Thymus (tissue), 11 donors: ENCODE measurements around the gene TMED4. TPM values are rescaled to one million over a fixed set of nuclear protein-coding genes. Genes with fewer than 3 reads are reported as not detected.

ENCODE experiments used
- DNase-seq, 9 donors: peaks; one replicate each; pipeline ENCODE4 v3.0.0-alpha.2; 2013; ENCODE audit warnings: low spot score in 9 of 9, low read depth in 6 of 9, missing footprints in 1 of 9
- H3K27ac ChIP-seq, 2 donors: one replicate each; pipeline ENCODE4 v1.5.1; 2013; ENCODE audit warnings: control low read depth in 1 of 2, low read depth in 1 of 2, low read length in 1 of 2, mild to moderate bottlenecking in 1 of 2, moderate library complexity in 1 of 2
- H3K27me3 ChIP-seq, 2 donors: one replicate each; pipeline ENCODE4 v1.5.1; 2013; ENCODE audit warnings: low read length in 1 of 2; ENCODE audit not compliant: control insufficient read depth in 2 of 2, insufficient read depth in 1 of 2
- H3K36me3 ChIP-seq, 2 donors: one replicate each; pipeline ENCODE4 v1.5.1; 2013; ENCODE audit warnings: low read length in 1 of 2, mild to moderate bottlenecking in 1 of 2, moderate library complexity in 1 of 2; ENCODE audit not compliant: control insufficient read depth in 2 of 2, insufficient read depth in 2 of 2
- H3K4me1 ChIP-seq, 2 donors: one replicate each; pipeline ENCODE4 v1.5.1; 2013; ENCODE audit warnings: low read length in 2 of 2; ENCODE audit not compliant: control insufficient read depth in 2 of 2, insufficient read depth in 2 of 2
- H3K4me3 ChIP-seq, 2 donors: one replicate each; pipeline ENCODE4 v1.5.1; 2013; ENCODE audit warnings: low read length in 2 of 2, control low read depth in 1 of 2, mild to moderate bottlenecking in 1 of 2
- H3K9me3 ChIP-seq, 2 donors: one replicate each; pipeline ENCODE4 v1.5.1; 2013; ENCODE audit warnings: low read length in 1 of 2, mild to moderate bottlenecking in 1 of 2; ENCODE audit not compliant: control insufficient read depth in 2 of 2, insufficient read depth in 1 of 2
- WGBS: extraction: QIAGEN DNeasy Blood & Tissue Kit; methylation state at CpG from one replicate; pipeline ENCODE4 v1.1.7; 2013; 5-methylcytosine and 5-hydroxymethylcytosine counted together
- polyA plus RNA-seq: library from polyadenylated mRNA; stranded (reverse); fragments of 200-250 nt; gene quantifications from one replicate; pipeline ENCODE4 v1.2.3, GENCODE V29; 2013
- total RNA-seq: library from RNA; stranded (reverse); fragments of 120-200 nt; gene quantifications from one replicate; pipeline ENCODE4 v1.2.4, GENCODE V29; 2013
- donor health status: healthy.

The TMED4 gene
- total and polyA plus RNA-seq, 2 donors = 46.9 to 57.6 TPM

DNA sequence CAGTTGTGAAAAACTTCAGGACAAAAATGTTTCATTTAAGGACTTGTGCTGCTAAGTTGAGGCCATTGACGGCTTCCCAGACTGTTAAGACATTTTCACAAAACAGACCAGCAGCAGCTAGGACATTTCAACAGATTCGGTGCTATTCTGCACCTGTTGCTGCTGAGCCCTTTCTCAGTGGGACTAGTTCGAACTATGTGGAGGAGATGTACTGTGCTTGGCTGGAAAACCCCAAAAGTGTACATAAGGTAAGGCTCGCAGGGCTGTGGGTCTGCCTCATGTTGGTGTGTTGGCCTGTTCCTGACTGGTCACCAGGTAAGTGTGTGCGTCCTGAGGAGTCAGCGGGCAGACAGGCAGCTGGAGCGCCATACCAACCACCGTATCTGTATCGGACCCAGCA is 42.3 kb upstream of the TMED4 start:
- 97% methylated on average over 9 of the region's 9 CpGs for WGBS
- DNase-seq = no peak
- Histone ChIP-seq H3K27me3 (no peaks in the 10 kb centered on the region), H3K36me3 (peaks cover 28% of the 10 kb centered on the region in 2 donors), H3K4me1 (peaks cover 0 to 3% of the 10 kb centered on the region in 2 donors), H3K9me3 (no peaks in the 10 kb centered on the region), H3K4me3 (no peak overlapping the region), H3K27ac (no peak overlapping the region)

DNA sequence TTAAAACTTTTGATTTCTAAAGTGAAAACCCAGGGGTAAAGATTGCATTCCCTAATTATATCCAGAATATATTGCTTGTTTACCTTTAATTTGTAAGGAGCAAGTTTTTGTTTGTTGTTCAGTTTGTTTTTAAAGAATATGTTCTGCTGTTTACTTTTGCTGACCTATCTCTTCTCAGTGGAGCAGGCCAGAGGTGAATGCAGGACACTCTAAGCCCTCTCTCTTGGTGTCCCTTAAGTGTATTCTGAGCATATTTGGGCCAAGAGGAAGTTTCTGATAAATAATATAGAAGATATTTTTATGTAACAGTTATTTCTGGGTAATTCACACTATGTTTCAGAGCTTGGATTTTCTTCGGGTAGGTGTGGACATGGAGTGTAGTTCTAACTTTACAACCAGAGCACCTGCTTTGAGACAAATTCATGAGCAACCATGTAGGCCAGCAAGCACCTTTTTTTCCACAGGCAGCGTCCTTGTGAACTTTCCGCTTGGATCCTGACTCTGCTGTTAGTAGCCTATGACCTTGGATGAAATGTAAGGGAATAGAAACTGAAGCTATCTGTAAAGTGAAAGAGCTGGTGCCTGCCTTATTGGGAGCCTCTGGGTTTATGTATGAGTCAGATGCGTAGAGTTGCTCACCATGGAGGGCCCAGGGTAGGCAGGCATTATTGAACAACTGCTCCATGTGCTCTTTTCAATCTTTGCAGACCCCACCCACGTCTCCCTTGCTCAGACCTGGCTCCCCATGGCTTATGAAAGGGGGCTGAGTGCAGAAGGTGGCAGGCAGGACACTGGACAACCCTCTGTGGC is 40.5 kb upstream of the TMED4 start:
- Histone ChIP-seq H3K4me1 (peaks cover 0 to 3% of the 10 kb centered on the region in 2 donors), H3K36me3 (peaks cover 23 to 35% of the 10 kb centered on the region in 2 donors), H3K27ac (peak overlapping the region; percentile 2 to 61), H3K9me3 (no peaks in the 10 kb centered on the region), H3K4me3 (no peak overlapping the region), H3K27me3 (no peaks in the 10 kb centered on the region)
- DNase-seq = no peak
- WGBS = 93% methylated on average over 5 of the region's 5 CpGs

DNA sequence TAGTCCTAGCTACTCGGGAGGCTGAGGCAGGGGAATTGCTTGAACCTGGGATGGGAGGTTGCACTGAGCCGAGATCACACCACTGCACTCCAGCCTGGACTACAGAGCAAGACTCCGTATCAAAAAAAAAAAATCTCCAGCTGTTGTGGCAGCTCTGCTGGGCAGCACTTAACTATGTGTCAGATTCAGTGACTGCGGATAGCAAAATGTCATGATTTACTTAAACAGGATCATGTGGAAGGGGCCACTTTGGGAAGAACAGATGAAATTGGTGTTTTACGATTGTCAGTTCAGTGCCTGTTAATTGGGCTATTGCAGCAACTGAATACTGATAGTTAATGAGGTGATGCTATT is 39.7 kb upstream of the TMED4 start:
- Histone ChIP-seq H3K36me3 (peaks cover 23 to 34% of the 10 kb centered on the region in 2 donors), H3K4me1 (peaks cover 0 to 3% of the 10 kb centered on the region in 2 donors), H3K9me3 (no peaks in the 10 kb centered on the region), H3K27ac (no peak overlapping the region), H3K4me3 (no peak overlapping the region), H3K27me3 (no peaks in the 10 kb centered on the region)
- 96% methylated on average over 5 of the region's 5 CpGs for WGBS
- DNase-seq = no peak

DNA sequence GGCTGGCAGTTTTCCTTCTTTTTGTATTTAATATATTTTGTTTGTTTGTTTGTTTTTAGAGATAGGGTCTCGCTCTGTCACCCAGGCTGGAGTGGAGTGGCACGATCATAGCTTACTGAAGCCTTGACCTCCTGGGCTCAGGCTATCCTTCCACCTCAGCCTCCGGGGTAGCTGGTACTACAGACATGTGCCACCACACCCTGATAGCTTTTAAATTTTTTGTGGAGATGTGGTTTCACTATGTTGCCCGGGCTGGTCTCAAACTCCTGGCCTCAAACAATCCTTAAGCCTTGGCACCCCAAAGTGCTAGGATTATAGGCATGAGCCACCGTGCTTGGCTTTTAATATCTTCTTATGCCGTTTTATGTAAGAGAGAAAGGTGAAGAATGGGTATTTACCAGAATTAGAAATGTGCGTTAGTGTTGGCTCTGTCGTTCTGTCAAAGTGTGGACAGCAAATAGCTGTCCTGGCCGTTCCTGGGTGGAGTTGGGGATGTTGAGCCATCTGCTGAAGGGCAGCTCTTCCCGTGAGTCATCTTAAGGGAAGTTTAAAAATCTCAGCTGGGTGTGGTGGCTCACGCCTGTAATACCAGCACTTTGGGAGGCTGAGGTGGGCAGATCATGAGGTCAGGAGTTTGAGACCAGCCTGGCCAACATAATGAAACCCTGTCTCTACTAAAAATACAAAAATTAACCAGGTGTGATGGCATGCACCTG is 39.2 kb upstream of the TMED4 start:
- WGBS = 97% methylated on average over 11 of the region's 11 CpGs
- H3K27ac ChIP-seq = no peak overlapping the region
- no peak for DNase-seq
- peaks cover 0 to 3% of the 10 kb centered on the region in 2 donors for H3K4me1 ChIP-seq
- H3K36me3 ChIP-seq = peaks cover 17 to 29% of the 10 kb centered on the region in 2 donors
- no peaks in the 10 kb centered on the region for H3K9me3 ChIP-seq
- H3K4me3 ChIP-seq = no peak overlapping the region
- no peaks in the 10 kb centered on the region for H3K27me3 ChIP-seq

DNA sequence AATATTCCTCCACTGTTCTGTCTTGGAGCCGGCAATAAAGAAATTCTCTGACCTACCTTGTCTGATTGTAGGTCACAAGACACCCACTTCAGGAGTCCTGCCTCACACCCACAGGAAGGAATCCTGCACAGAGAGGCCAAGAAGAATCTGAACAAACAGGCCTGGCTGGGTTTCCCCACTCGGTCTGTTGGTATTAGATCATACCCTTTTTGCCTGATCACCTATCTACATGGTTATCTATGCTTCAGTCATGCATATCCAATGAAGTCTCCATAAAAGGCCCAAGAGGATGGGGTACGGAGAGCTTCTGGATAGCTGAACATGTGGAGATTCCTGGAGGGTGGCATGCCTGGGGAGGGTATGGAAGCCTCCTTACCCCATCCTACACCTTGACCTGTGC is 36.7 kb upstream of the TMED4 start:
- no peak for DNase-seq
- Histone ChIP-seq H3K27me3 (no peaks in the 10 kb centered on the region), H3K9me3 (no peaks in the 10 kb centered on the region), H3K4me1 (peaks cover 0 to 6% of the 10 kb centered on the region in 2 donors), H3K27ac (no peak overlapping the region), H3K36me3 (peaks cover 4 to 12% of the 10 kb centered on the region in 2 donors), H3K4me3 (no peak overlapping the region)
- WGBS = 94% methylated on average over 3 of the region's 3 CpGs

GRCh38 chr7:44618045-44618444 is 36.0 kb upstream of the TMED4 start:
- 96% methylated on average over 1 of the region's 1 CpG for WGBS
- no peaks in the 10 kb centered on the region for H3K27me3 ChIP-seq
- no peak overlapping the region for H3K27ac ChIP-seq
- H3K4me1 ChIP-seq = peaks cover 0 to 6% of the 10 kb centered on the region in 2 donors
- H3K4me3 ChIP-seq = no peak overlapping the region
- DNase-seq = no peak
- peaks cover 4 to 12% of the 10 kb centered on the region in 2 donors for H3K36me3 ChIP-seq
- H3K9me3 ChIP-seq = no peaks in the 10 kb centered on the region

DNA sequence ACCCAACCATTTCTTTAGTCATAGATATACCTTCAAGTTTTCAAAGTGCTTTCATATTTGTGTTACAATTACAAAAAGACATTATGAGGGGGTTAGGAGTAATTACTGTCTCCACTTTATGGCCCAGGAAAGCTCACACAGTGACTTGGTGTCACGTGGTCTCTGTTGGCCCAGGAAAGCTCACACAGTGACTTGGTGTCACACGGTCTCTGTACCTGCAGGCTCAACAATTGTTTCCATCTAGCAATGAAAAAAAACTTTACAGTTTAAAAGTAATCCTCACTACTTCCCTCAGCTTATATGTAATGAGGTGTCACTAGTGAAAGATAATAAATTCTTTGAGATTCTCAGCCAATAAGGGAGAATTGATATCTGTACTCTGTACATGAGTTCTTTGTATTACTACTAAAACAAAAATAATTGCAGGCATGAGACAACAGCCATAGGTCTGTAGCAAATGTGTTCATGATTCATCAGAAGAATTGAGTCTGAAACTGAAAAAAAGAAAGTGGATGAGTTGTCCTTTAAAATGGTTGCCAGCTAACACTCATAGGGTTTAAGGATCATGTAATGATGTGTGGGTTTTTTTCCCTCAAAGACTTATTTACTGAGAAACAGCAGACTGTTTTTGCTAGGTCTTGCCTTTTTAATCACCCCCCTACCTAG is 35.3 kb upstream of the TMED4 start:
- WGBS = 92% methylated on average over 2 of the region's 2 CpGs

DNA sequence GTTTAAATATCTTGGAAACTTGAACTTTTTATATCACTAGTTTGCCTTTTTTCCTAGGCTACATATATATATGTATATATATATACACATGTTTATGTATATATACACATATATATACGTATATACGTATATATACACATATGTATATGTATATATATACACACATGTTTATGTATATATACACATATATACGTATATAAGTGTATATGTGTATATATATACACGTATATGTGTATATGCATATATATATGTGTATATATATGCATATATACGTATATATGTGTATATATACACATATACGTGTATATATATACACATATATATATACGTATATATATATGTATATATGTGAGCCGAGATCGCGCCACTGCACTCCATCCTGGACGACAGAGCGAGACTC is 34.5 kb upstream of the TMED4 start:
- no peak for DNase-seq
- H3K9me3 ChIP-seq = no peaks in the 10 kb centered on the region
- no peaks in the 10 kb centered on the region for H3K27me3 ChIP-seq
- peaks cover 0 to 6% of the 10 kb centered on the region in 2 donors for H3K4me1 ChIP-seq
- H3K27ac ChIP-seq = no peak overlapping the region
- peaks cover 4 to 12% of the 10 kb centered on the region in 2 donors for H3K36me3 ChIP-seq
- WGBS = 96% methylated on average over 12 of the region's 12 CpGs
- H3K4me3 ChIP-seq = no peak overlapping the region

More for the DNA sequence above, 35.3 kb upstream of the TMED4 start:
- Histone ChIP-seq H3K9me3 (no peaks in the 10 kb centered on the region), H3K4me3 (no peak overlapping the region), H3K4me1 (peaks cover 0 to 6% of the 10 kb centered on the region in 2 donors), H3K36me3 (peaks cover 4 to 12% of the 10 kb centered on the region in 2 donors), H3K27me3 (no peaks in the 10 kb centered on the region), H3K27ac (no peak overlapping the region)
- DNase-seq = no peak

- Histone ChIP-seq H3K27me3 (no peaks in the 10 kb centered on the region), H3K9me3 (no peaks in the 10 kb centered on the region), H3K36me3 (peaks cover 4 to 12% of the 10 kb centered on the region in 2 donors), H3K4me3 (no peak overlapping the region), H3K4me1 (peaks cover 0 to 6% of the 10 kb centered on the region in 2 donors), H3K27ac (peak overlapping the region in 1 of 2 donors; percentile 18)
- WGBS = 96% methylated on average over 5 of the region's 5 CpGs
- DNase-seq = no peak
Measured at GRCh38 chr7:44615793-44616192, 33.8 kb upstream of the TMED4 start.
